ENCODE data around the gene RIPPLY3.

The RIPPLY3 gene

DNA sequence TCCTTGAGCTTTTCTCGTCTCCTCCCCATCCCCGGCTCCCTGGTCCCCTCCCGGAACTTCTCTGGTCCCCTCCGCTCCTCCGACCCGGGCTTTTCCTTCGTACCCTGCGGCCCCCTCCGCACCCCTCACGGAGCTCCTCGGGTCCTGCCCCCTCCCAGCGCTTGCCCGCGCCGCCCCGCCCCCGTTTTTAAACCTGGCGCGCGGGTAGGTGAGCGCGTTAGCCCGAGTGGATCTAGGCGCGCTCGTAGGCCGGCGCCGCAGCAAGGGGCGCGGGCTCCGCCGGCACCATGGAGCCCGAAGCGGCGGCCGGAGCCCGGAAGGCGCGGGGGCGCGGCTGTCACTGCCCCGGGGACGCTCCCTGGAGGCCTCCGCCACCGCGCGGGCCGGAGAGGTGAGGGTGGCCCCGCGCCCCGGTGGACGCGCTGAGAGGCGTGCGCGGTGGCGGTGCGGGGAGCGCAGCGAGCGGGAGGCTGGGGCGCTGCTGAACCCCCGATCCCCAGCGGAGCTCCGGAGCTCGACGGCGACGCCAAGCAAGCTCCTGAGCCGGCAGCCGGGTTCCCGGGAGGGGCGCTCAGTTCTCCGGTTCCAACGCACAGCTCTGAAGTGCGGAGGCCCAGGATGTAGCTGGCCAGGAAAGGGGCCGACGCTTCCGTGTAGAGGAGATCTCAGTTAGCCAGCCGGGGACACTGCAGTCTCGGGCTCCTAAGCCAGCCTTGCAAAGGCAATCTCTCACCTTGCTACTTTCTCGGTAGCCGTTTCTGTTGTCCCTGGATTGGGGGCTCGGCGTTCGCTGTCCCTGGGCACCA, at the start of gene RIPPLY3:
Gene RIPPLY3, plus strand, starts transcription at position 217 of the 806 bp plus-strand sequence. Its CDS starts 71 bp downstream, at position 288.
- H3K4me1 ChIP-seq (ENCODE audit: control insufficient read depth, insufficient read depth, low read length), result peaks cover 4% of the 10 kb centered on the region; the same call in 1 of the 2 replicates
- no peaks in the 10 kb centered on the region for H3K9me3 ChIP-seq (ENCODE audit: control insufficient read depth, insufficient read depth, low read depth, low read length)
- peaks cover 47% of the 10 kb centered on the region for H3K27me3 ChIP-seq (ENCODE audit: control insufficient read depth, insufficient read depth, low read length)
- H3K4me3 ChIP-seq (ENCODE audit: low read depth, low read length), result peak within 1 kb of the TSS; percentile 70
- peak within 1 kb of the TSS; percentile 27 for H3K9ac ChIP-seq (ENCODE audit: low read length)
- no peaks in the 10 kb centered on the region for H3K36me3 ChIP-seq (ENCODE audit: control insufficient read depth, insufficient read depth, low read length)
- no peak within 1 kb of the TSS for H3K27ac ChIP-seq (ENCODE audit: low read depth, low read length)

- no peaks in the 10 kb centered on the region for H3K27me3 ChIP-seq (ENCODE audit: control insufficient read depth, insufficient read depth, low read length)
- peaks cover 4% of the 10 kb centered on the region; the same call in 1 of the 2 replicates for H3K4me1 ChIP-seq (ENCODE audit: control insufficient read depth, insufficient read depth, low read length)
- H3K27ac ChIP-seq (ENCODE audit: low read depth, low read length), result no peak overlapping the region
- H3K9ac ChIP-seq (ENCODE audit: low read length), result no peak overlapping the region
- no peaks in the 10 kb centered on the region for H3K36me3 ChIP-seq (ENCODE audit: control insufficient read depth, insufficient read depth, low read length)
- no peak overlapping the region for H3K4me3 ChIP-seq (ENCODE audit: low read depth, low read length)
- no peaks in the 10 kb centered on the region for H3K9me3 ChIP-seq (ENCODE audit: control insufficient read depth, insufficient read depth, low read depth, low read length)
These were observed 47.3 kb upstream of the RIPPLY3 start for GRCh38 chr21:36959020-36959835.

- no peak overlapping the region for H3K27ac ChIP-seq (ENCODE audit: low read depth, low read length)
- H3K36me3 ChIP-seq (ENCODE audit: control insufficient read depth, insufficient read depth, low read length), result no peaks in the 10 kb centered on the region
- no peak overlapping the region for H3K9ac ChIP-seq (ENCODE audit: low read length)
- H3K4me3 ChIP-seq (ENCODE audit: low read depth, low read length), result no peak overlapping the region
- H3K27me3 ChIP-seq (ENCODE audit: control insufficient read depth, insufficient read depth, low read length), result no peaks in the 10 kb centered on the region
- no peaks in the 10 kb centered on the region for H3K9me3 ChIP-seq (ENCODE audit: control insufficient read depth, insufficient read depth, low read depth, low read length)
- peaks cover 12% of the 10 kb centered on the region; the same call in 1 of the 2 replicates for H3K4me1 ChIP-seq (ENCODE audit: control insufficient read depth, insufficient read depth, low read length)
These were observed 45.7 kb upstream of the RIPPLY3 start for GRCh38 chr21:36960676-36961284.

- no peaks in the 10 kb centered on the region for H3K9me3 ChIP-seq (ENCODE audit: control insufficient read depth, insufficient read depth, low read depth, low read length)
These were observed 44.3 kb upstream of the RIPPLY3 start for GRCh38 chr21:36962098-36962780.

DNA sequence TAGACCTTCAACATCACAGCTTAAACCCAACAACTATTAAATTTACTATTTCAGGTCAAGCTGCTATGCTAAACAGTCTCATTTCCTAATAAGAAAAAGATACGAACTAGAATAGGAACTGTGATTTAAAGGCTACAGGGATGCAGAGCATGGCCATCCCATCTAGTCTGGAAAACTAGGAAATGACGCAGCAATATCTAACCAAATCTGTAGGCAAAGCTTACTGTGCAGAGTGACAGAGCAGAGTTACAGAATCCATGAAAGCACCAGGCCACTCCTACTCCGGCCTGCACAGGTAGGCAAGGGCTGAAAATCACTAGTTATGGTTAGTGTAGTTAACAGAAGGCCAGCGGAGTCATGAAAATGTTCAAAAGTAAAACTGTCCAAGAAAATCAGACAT, 42.1 kb upstream of the RIPPLY3 start:
- Histone ChIP-seq H3K9ac (ENCODE audit: low read length) (no peak overlapping the region), H3K4me1 (ENCODE audit: control insufficient read depth, insufficient read depth, low read length) (peaks cover 17% of the 10 kb centered on the region; the same call in 1 of the 2 replicates), H3K36me3 (ENCODE audit: control insufficient read depth, insufficient read depth, low read length) (no peaks in the 10 kb centered on the region), H3K4me3 (ENCODE audit: low read depth, low read length) (no peak overlapping the region), H3K27ac (ENCODE audit: low read depth, low read length) (no peak overlapping the region), H3K9me3 (ENCODE audit: control insufficient read depth, insufficient read depth, low read depth, low read length) (no peaks in the 10 kb centered on the region), H3K27me3 (ENCODE audit: control insufficient read depth, insufficient read depth, low read length) (no peaks in the 10 kb centered on the region)

More at GRCh38 chr21:36962098-36962780, 44.3 kb upstream of the RIPPLY3 start:
- Histone ChIP-seq H3K4me1 (ENCODE audit: control insufficient read depth, insufficient read depth, low read length) (peaks cover 15% of the 10 kb centered on the region; the same call in 1 of the 2 replicates), H3K36me3 (ENCODE audit: control insufficient read depth, insufficient read depth, low read length) (no peaks in the 10 kb centered on the region), H3K4me3 (ENCODE audit: low read depth, low read length) (no peak overlapping the region), H3K27me3 (ENCODE audit: control insufficient read depth, insufficient read depth, low read length) (no peaks in the 10 kb centered on the region), H3K27ac (ENCODE audit: low read depth, low read length) (no peak overlapping the region), H3K9ac (ENCODE audit: low read length) (no peak overlapping the region)

DNA sequence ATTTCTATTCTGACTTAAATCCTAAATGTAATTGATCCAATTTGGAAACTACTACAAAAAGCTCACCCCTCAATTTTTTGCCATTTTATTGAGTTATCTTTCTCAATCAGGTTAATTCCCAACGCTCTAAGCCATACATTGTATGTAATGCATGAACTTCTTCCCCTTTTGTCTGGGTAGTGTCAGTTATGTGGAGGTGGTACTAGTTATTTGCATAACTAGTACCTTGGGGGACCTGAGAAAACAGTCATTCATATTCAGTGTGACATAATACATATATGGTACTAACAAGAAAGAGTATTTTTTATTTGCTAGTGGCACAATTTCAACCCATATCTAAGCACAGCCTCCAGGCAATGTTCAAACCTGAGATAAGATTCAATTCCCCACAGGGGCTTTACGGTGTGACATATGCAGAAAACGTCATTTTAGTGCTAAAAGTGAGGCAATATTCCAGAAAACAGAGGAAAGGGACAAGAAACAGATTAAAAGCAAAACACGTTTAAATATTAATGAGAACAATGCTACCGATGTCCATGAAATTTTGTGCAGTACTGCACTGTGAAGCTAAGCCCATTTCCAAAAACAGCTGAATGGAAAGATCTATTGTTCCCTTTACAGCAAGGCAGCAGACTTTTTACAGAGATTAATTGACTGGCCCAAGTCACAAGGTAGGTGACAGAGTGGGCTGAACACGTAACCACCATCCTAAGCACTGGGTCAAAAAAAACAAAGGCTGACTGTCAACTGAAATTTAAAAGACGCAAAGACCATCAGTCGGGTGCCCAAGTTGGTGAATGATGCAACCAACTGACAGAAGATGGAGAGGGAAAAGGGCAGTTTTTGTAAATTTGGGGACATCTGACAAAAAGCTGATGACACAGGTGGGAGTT, 41.4 kb upstream of the RIPPLY3 start:
- Histone ChIP-seq H3K27me3 (ENCODE audit: control insufficient read depth, insufficient read depth, low read length) (no peaks in the 10 kb centered on the region), H3K4me1 (ENCODE audit: control insufficient read depth, insufficient read depth, low read length) (peaks cover 13% of the 10 kb centered on the region; the same call in 1 of the 2 replicates), H3K27ac (ENCODE audit: low read depth, low read length) (no peak overlapping the region), H3K9me3 (ENCODE audit: control insufficient read depth, insufficient read depth, low read depth, low read length) (no peaks in the 10 kb centered on the region), H3K9ac (ENCODE audit: low read length) (no peak overlapping the region), H3K36me3 (ENCODE audit: control insufficient read depth, insufficient read depth, low read length) (no peaks in the 10 kb centered on the region), H3K4me3 (ENCODE audit: low read depth, low read length) (peak overlapping the region; percentile 88)

DNA sequence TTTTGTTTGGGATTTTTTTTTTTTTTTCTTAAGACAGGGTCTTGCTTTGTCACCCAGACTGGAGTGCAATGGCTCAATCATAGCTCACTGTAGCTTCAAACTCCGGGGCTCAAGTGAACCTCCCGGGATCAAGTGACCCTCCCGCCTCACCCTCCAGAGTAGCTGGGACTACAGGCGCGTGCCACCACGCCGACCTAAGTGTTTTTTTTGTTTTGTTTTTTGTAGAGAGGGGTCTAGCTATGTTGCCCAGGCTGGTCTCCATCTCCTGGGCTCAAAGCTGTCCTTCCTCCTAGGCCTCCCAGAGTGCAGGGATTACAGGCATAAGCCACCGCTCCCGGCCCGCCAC, 40.8 kb upstream of the RIPPLY3 start:
- Histone ChIP-seq H3K4me3 (ENCODE audit: low read depth, low read length) (peak overlapping the region; percentile 88), H3K27ac (ENCODE audit: low read depth, low read length) (peak overlapping the region; percentile 70; the same call in 1 of the 2 replicates), H3K9ac (ENCODE audit: low read length) (peak overlapping the region; percentile 82), H3K4me1 (ENCODE audit: control insufficient read depth, insufficient read depth, low read length) (peaks cover 13% of the 10 kb centered on the region; the same call in 1 of the 2 replicates), H3K36me3 (ENCODE audit: control insufficient read depth, insufficient read depth, low read length) (no peaks in the 10 kb centered on the region), H3K27me3 (ENCODE audit: control insufficient read depth, insufficient read depth, low read length) (no peaks in the 10 kb centered on the region), H3K9me3 (ENCODE audit: control insufficient read depth, insufficient read depth, low read depth, low read length) (no peaks in the 10 kb centered on the region)

GRCh38 chr21:36966066-36966820, 40.3 kb upstream of the RIPPLY3 start, which contains the start of gene HLCS:
HLCS (minus strand) TSS chr21:36966669; CDS start chr21:36966638, 31 bp downstream.
- Histone ChIP-seq H3K4me1 (ENCODE audit: control insufficient read depth, insufficient read depth, low read length) (peaks cover 13% of the 10 kb centered on the region; the same call in 1 of the 2 replicates), H3K27me3 (ENCODE audit: control insufficient read depth, insufficient read depth, low read length) (no peaks in the 10 kb centered on the region), H3K27ac (ENCODE audit: low read depth, low read length) (peak within 1 kb of the TSS; percentile 70; the same call in 1 of the 2 replicates), H3K9me3 (ENCODE audit: control insufficient read depth, insufficient read depth, low read depth, low read length) (no peaks in the 10 kb centered on the region), H3K4me3 (ENCODE audit: low read depth, low read length) (peak within 1 kb of the TSS; percentile 88), H3K9ac (ENCODE audit: low read length) (peak within 1 kb of the TSS; percentile 82), H3K36me3 (ENCODE audit: control insufficient read depth, insufficient read depth, low read length) (no peaks in the 10 kb centered on the region)

Measured in HUES6 (cell line).